ENCODE measurements around the gene CSTA. TPM values are rescaled to one million over a fixed set of nuclear protein-coding genes. Genes with fewer than 3 reads are reported as not detected.

CSTA gene
- total RNA-seq, result 10 to 100 TPM in 2 of 3 donors, 1 to 10 TPM in 1; 9.1 to 40.3 (median 15.7) TPM

GRCh38 chr3:122324871-122325323, at the start of gene CSTA:
TSS of gene CSTA (plus strand) at chr3:122325248. CDS start at chr3:122325293, 45 bp downstream.
- Histone ChIP-seq H3K27ac (peak within 1 kb of the TSS; percentile 22 to 67), H3K4me3 (peak within 1 kb of the TSS; percentile 0 to 32 (median 15)), H3K4me1 (no peaks in the 10 kb centered on the region), H3K36me3 (no peaks in the 10 kb centered on the region), H3K27me3 (no peaks in the 10 kb centered on the region), H3K9me3 (no peaks in the 10 kb centered on the region)
- TF ChIP-seq POLR2AphosphoS5 (IDR thresholded peaks at IDR 0.05) (peak in 1 of 3 donors; percentile 21), CTCF (IDR thresholded peaks at IDR 0.05) (no peak)
- intact Hi-C loops (cut with DNase I; ENCODE audit: low total_unique reads), result no loop called here
- DNase-seq (ENCODE audit: low spot score in 2 of 2), result peak in 1 of 2 donors; percentile 51

GRCh38 chr3:122281891-122282290, 43.2 kb upstream of the CSTA start:
- no peaks in the 10 kb centered on the region for H3K9me3 ChIP-seq
- H3K4me1 ChIP-seq, result no peaks in the 10 kb centered on the region
- no peak overlapping the region for H3K4me3 ChIP-seq
- intact Hi-C loops (cut with DNase I; ENCODE audit: low total_unique reads), result no loop called here
- DNase-seq (ENCODE audit: low spot score in 2 of 2), result no peak
- H3K36me3 ChIP-seq, result no peaks in the 10 kb centered on the region
- H3K27ac ChIP-seq, result no peak overlapping the region
- no peak for TF ChIP-seq CTCF (IDR thresholded peaks at IDR 0.05)
- TF ChIP-seq POLR2AphosphoS5 (IDR thresholded peaks at IDR 0.05), result no peak
- no peak for TF ChIP-seq POLR2A (IDR thresholded peaks at IDR 0.05)
- no peaks in the 10 kb centered on the region for H3K27me3 ChIP-seq

GRCh38 chr3:122283796-122284445, 41.1 kb upstream of the CSTA start:
- intact Hi-C loops (cut with DNase I; ENCODE audit: low total_unique reads), result no loop called here

GRCh38 chr3:122284486-122284885, 40.6 kb upstream of the CSTA start:
- Histone ChIP-seq H3K9me3 (no peaks in the 10 kb centered on the region), H3K36me3 (no peaks in the 10 kb centered on the region), H3K4me3 (no peak overlapping the region), H3K27ac (no peak overlapping the region), H3K27me3 (no peaks in the 10 kb centered on the region), H3K4me1 (no peaks in the 10 kb centered on the region)
- no peak for TF ChIP-seq CTCF (IDR thresholded peaks at IDR 0.05)
- no peak for TF ChIP-seq POLR2AphosphoS5 (IDR thresholded peaks at IDR 0.05)
- no peak for TF ChIP-seq POLR2A (IDR thresholded peaks at IDR 0.05)
- intact Hi-C loops (cut with DNase I; ENCODE audit: low total_unique reads), result no loop called here
- no peak for DNase-seq (ENCODE audit: low spot score in 2 of 2)

More at GRCh38 chr3:122283796-122284445, 41.1 kb upstream of the CSTA start:
- DNase-seq (ENCODE audit: low spot score in 2 of 2), result no peak
- TF ChIP-seq POLR2AphosphoS5 (IDR thresholded peaks at IDR 0.05) (no peak), CTCF (IDR thresholded peaks at IDR 0.05) (no peak), POLR2A (IDR thresholded peaks at IDR 0.05) (no peak)
- Histone ChIP-seq H3K27ac (no peak overlapping the region), H3K9me3 (no peaks in the 10 kb centered on the region), H3K4me1 (no peaks in the 10 kb centered on the region), H3K4me3 (no peak overlapping the region), H3K36me3 (no peaks in the 10 kb centered on the region), H3K27me3 (no peaks in the 10 kb centered on the region)

- Histone ChIP-seq H3K36me3 (no peaks in the 10 kb centered on the region), H3K9me3 (no peaks in the 10 kb centered on the region), H3K4me1 (peaks cover 0 to 3% of the 10 kb centered on the region in 2 donors), H3K4me3 (no peak overlapping the region), H3K27ac (peak overlapping the region in 1 of 2 donors; percentile 40), H3K27me3 (no peaks in the 10 kb centered on the region)
- DNase-seq (ENCODE audit: low spot score in 2 of 2), result peak in 1 of 2 donors; percentile 60
- TF ChIP-seq CTCF (IDR thresholded peaks at IDR 0.05) (no peak), POLR2A (IDR thresholded peaks at IDR 0.05) (no peak), POLR2AphosphoS5 (IDR thresholded peaks at IDR 0.05) (no peak)
- intact Hi-C loops (cut with DNase I; ENCODE audit: low total_unique reads), result no loop called here
Measured at GRCh38 chr3:122294359-122294758, 30.7 kb upstream of the CSTA start.
